ENCODE data around the gene ABCB1. TPM values are rescaled to one million over a fixed set of nuclear protein-coding genes. Genes with fewer than 3 reads are reported as not detected.

ABCB1 gene
- total RNA-seq (2014; rRNA removed; shearing (Covaris generic)): not detected in 2 replicates

DNA sequence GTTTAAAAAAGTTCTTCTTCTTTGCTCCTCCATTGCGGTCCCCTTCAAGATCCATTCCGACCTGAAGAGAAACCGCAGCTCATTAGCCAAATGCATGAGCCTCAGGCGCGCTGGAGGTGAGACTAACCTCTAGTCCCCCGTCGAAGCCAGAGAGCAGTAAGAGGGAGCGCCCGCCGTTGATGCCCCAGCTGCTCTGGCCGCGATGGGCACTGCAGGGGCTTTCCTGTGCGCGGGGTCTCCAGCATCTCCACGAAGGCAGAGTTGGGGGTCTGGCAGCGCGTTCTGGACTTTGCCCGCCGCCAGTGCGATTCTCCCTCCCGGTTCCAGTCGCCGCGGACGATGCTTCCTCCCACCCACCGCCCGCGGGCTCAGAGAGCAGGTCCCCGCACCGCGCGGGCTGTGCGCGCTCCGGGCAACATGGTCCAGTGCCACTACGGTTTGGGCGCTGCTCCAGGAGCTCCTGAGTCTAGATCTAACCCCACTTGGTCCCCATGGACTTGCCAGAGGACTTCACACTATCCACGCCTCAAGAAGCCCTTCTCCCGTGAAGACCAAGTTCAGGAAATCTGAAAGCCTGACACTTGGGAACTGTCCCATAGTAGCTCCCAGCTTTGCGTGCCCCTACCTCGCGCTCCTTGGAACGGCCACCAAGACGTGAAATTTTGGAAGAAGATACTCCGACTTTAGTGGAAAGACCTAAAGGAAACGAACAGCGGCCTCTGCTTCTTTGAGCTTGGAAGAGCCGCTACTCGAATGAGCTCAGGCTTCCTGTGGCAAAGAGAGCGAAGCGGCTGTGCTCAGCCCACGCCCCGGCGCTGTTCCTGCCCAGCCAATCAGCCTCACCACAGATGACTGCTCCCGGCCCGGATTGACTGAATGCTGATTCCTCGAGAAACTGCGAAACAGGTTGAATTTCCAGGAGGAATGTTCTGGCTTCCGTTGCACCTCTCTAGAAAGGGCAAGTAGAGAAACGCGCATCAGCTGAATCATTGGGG is at the start of gene ABCB1:
Gene ABCB1 (minus strand): TSS at position 755 of the 995 bp plus-strand sequence. CDS start 700 bp downstream, at position 55.
- peak; percentile 78 for DNase-seq
- H3K36me3 ChIP-seq (replicated peaks; ENCODE audit: control insufficient read depth, insufficient read depth, low read length): no peaks in the 10 kb centered on the region
- peaks cover 33% of the 10 kb centered on the region for H3K27me3 ChIP-seq (ENCODE audit: control insufficient read depth, insufficient read depth, low read length)
- peak within 1 kb of the TSS; percentile 12 for H3K4me3 ChIP-seq (ENCODE audit: insufficient read depth, low read depth, low read length)

DNA sequence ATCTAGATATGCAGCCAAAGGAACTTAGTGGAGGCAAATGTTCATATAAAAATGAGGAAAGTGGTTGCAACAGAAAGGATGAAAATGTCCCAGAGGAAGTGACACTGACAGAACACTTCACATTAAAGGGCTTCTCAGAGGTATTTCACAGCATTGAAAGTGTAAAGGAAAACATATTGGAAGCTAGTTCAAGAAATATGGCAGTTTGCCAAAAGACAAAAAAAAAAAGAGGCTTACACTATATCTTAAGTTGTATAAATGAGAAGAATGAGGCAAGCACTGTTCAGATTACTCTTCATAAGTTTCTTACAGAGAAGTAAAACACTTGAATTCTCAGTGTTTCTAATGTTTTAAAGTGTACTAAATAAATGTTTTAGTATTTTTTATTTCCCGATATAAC is 47.6 kb upstream of the ABCB1 start:
- H3K36me3 ChIP-seq (replicated peaks; ENCODE audit: control insufficient read depth, insufficient read depth, low read length): no peaks in the 10 kb centered on the region
- no peak overlapping the region for H3K4me3 ChIP-seq (ENCODE audit: insufficient read depth, low read depth, low read length)
- DNase-seq: no peak
- H3K27me3 ChIP-seq (ENCODE audit: control insufficient read depth, insufficient read depth, low read length): no peaks in the 10 kb centered on the region

DNA sequence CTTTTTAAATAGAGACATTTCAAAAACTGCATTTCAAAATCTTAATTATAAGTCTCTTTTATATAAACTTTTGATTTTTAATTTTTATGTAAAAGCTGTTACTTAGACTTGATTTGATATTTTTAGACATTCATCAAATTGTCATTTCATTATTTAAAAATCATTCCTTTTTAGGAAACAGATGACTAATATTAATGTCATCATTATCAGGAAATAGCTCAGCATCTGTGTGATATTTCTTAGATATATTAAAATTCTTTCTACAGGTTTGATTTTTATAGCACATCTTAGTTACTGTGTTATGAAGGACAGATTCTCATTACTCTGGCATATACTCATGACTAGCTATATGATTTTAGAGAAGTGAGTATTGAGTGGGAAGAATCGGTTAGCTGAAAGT is 44.8 kb upstream of the ABCB1 start:
- no peak for DNase-seq
- Histone ChIP-seq H3K36me3 (replicated peaks; ENCODE audit: control insufficient read depth, insufficient read depth, low read length) (no peaks in the 10 kb centered on the region), H3K4me3 (ENCODE audit: insufficient read depth, low read depth, low read length) (no peak overlapping the region), H3K27me3 (ENCODE audit: control insufficient read depth, insufficient read depth, low read length) (no peaks in the 10 kb centered on the region)

DNA sequence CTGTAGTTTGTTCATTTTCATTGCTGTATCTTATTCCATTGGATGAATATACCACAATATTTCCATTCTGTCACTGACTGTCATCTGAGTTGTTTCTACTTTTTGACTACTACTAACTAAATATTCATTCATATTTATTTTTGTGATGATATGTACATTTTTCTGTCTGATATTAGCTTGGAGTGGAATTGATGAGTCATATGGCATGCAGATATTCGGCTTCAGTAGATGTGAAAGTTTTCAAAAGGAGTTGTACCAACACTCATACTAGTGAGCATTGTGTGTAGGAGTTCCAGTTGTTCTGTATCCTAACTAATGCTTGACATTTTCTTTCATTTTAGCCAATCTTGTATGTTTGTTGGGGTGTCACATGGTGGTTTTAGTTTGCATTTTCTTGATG is 35.2 kb upstream of the ABCB1 start:
- no peaks in the 10 kb centered on the region for H3K27me3 ChIP-seq (ENCODE audit: control insufficient read depth, insufficient read depth, low read length)
- no peaks in the 10 kb centered on the region for H3K36me3 ChIP-seq (replicated peaks; ENCODE audit: control insufficient read depth, insufficient read depth, low read length)
- no peak overlapping the region for H3K4me3 ChIP-seq (ENCODE audit: insufficient read depth, low read depth, low read length)
- no peak for DNase-seq

DNA sequence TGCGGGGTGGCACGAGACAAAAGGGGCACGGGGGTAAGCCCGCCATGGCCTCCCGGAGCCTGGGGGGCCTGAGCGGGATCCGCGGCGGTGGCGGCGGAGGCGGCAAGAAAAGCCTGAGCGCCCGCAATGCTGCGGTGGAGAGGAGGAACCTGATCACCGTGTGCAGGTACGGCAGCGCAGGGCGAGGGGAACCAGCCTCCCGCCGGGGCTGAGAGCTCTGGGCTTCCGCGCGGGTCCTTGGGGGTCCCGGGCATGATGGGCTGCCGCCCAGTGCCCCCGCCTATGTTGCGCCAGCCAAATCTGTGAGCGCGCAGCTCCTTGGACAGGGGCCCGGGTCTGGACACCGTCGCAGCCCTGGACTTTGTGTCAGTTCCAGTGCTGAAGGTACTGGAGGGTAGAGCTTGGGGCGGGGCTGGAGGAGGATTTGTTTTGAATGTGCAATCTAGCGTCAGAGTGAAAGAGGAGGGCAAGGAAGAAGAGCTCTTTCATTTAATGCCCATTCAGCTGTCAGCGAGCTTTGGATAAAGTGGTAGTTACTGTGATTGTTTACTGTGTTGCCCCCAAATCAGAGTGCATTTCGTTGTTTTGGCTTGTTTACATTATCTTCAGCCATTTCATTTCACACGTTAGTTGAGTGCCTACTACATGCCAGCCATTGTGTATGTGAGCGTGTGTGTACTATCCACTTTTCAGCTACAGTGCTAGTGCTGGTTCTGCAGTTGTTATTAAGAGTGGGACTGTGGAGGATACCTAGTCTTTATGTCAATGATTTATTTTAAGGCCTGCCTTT is 28.3 kb upstream of the ABCB1 start:
- Histone ChIP-seq H3K36me3 (replicated peaks; ENCODE audit: control insufficient read depth, insufficient read depth, low read length) (no peaks in the 10 kb centered on the region), H3K4me3 (ENCODE audit: insufficient read depth, low read depth, low read length) (peak overlapping the region; percentile 68), H3K27me3 (ENCODE audit: control insufficient read depth, insufficient read depth, low read length) (peaks cover 28% of the 10 kb centered on the region)
- DNase-seq: peak; percentile 65

DNA sequence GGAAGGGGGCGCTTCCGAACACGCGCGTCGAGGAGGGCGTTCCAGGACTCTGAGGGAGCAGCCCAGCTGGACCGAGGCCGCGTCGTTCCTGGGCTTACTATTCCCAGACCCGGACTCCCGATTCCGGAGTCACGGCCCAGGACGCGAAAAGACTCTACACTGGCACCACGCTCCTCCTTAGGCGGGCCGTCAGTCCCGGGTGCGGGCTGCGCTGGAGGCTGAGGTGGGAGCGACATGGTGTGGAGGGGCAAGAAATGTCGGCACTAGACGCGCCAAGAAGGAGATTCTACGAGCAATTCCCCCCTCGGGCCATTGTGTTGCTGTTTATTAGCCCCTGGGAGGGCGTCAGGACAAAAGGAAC is 26.9 kb upstream of the ABCB1 start:
- H3K36me3 ChIP-seq (replicated peaks; ENCODE audit: control insufficient read depth, insufficient read depth, low read length): no peaks in the 10 kb centered on the region
- H3K27me3 ChIP-seq (ENCODE audit: control insufficient read depth, insufficient read depth, low read length): peaks cover 28% of the 10 kb centered on the region
- no peak for DNase-seq
- H3K4me3 ChIP-seq (ENCODE audit: insufficient read depth, low read depth, low read length): peak overlapping the region; percentile 68

DNA sequence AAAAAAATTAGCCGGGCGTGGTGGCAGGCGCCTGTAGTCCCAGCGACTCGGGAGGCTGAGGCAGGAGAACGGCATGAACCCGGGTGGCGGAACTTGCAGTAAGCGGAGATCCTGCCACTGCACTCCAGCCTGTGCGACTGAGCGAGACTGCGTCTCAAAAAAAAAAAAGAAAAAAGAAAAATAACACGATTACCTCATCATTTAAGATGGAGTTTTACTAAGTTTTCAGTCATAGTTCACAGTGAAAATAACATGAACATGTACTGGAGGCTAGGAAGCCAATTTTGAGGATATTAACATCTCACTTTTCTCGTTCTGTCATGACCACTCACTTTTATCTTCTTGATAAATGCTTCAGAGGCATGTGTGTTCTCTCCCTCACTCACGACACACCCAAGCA is 24.4 kb upstream of the ABCB1 start:
- no peaks in the 10 kb centered on the region for H3K36me3 ChIP-seq (replicated peaks; ENCODE audit: control insufficient read depth, insufficient read depth, low read length)
- no peak overlapping the region for H3K4me3 ChIP-seq (ENCODE audit: insufficient read depth, low read depth, low read length)
- DNase-seq: no peak
- H3K27me3 ChIP-seq (ENCODE audit: control insufficient read depth, insufficient read depth, low read length): peaks cover 26% of the 10 kb centered on the region

DNA sequence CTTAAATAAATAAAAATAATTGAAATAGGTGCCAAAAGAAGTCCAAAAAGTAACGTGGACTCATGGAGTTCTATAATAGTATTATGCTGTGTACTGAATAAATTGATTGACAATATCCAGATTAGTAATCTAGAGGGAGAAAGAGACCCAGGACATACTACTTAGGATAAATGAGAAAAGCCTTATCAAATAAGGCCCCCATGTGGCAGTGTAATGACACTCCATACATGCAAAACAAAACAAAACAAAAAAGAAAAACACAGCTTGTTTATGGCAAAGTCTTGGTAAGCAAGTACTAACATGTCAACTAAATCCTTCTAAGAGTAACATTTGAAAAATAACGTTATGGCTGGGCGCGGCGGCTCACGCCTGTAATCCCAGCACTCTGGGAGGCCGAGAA is 23.9 kb upstream of the ABCB1 start:
- Histone ChIP-seq H3K4me3 (ENCODE audit: insufficient read depth, low read depth, low read length) (no peak overlapping the region), H3K36me3 (replicated peaks; ENCODE audit: control insufficient read depth, insufficient read depth, low read length) (no peaks in the 10 kb centered on the region), H3K27me3 (ENCODE audit: control insufficient read depth, insufficient read depth, low read length) (peaks cover 22% of the 10 kb centered on the region)
- DNase-seq: no peak

DNA sequence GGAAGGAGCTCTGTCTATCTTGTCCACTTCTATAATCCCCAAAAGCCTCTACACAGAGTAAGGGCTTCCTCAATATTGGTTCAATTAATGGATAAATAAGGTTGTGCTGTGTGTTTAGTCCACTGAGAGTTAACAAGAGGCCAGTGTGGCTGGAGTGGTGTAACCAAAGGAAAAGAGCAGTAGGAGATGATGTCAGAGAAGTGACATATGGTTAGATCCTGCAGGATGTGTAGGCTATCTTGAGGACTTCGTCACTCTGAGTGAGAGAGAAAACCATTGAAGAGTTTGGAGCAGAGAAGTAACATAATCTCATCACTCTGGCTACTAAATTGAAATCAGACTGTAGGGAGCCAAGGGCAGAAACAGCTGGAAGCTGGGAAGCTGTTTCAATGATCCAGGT is 14.5 kb upstream of the ABCB1 start:
- Histone ChIP-seq H3K27me3 (ENCODE audit: control insufficient read depth, insufficient read depth, low read length) (no peaks in the 10 kb centered on the region), H3K36me3 (replicated peaks; ENCODE audit: control insufficient read depth, insufficient read depth, low read length) (no peaks in the 10 kb centered on the region), H3K4me3 (ENCODE audit: insufficient read depth, low read depth, low read length) (no peak overlapping the region)
- DNase-seq: no peak

DNA sequence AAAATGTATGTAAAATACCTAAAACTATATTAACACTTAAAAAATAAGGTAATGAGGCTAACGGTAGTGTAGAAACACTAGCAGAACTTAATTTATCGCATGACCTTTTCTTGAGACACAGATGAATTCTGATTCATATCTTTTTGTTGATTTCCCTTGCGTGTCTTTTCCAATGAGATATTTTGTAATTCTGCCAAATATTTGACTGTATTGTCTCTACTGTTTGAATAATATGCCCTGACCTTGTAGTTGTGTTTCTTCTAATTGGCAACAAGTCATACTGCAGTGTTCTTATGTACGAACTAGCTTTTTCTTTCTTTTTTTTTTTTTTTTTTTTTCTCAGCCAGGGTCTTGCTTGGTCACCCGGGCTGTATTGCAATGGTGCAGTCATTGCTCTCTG is 9.2 kb upstream of the ABCB1 start:
- no peak for DNase-seq
- Histone ChIP-seq H3K36me3 (replicated peaks; ENCODE audit: control insufficient read depth, insufficient read depth, low read length) (no peaks in the 10 kb centered on the region), H3K27me3 (ENCODE audit: control insufficient read depth, insufficient read depth, low read length) (no peaks in the 10 kb centered on the region; the same call in 1 of the 2 replicates), H3K4me3 (ENCODE audit: insufficient read depth, low read depth, low read length) (no peak overlapping the region)

DNA sequence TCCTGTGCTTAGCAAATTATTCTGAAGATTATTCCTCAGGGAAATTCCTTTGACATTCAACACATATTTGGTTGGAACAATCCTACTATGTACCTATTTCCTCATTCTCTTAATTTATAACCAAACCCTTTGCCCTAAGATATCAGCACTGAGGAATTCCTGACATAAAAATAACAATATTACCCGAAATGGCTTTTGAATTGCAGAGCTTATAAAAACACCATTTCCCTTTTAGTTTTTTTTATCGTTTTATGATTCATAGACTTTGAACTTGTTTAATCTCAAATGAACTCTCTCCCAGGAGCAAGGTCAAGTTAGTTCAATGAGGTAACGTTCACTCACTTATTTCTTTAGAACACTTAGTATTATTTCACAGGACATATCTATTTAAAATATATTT is 7.7 kb upstream of the ABCB1 start:
- DNase-seq: no peak
- no peaks in the 10 kb centered on the region for H3K36me3 ChIP-seq (replicated peaks; ENCODE audit: control insufficient read depth, insufficient read depth, low read length)
- no peaks in the 10 kb centered on the region; the same call in 1 of the 2 replicates for H3K27me3 ChIP-seq (ENCODE audit: control insufficient read depth, insufficient read depth, low read length)
- H3K4me3 ChIP-seq (ENCODE audit: insufficient read depth, low read depth, low read length): no peak overlapping the region

DNA sequence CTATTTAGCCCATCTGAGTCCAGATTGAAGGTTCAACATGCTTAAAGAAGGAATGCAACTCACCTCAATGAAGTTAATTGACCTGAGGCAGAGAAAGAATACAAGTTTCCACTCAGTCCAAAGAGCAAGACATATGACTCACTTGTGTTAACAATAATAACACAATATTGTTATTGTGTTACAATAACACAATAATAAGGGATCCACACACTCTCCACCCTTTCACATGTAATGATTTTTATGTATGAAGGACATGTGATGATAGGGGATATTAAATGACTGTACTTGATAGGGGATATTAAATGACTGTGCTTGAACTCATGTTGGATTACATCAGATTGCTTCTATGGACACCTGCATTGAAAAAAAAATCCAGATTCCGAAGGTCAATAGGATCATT is 3.6 kb upstream of the ABCB1 start:
- no peak overlapping the region for H3K4me3 ChIP-seq (ENCODE audit: insufficient read depth, low read depth, low read length)
- H3K36me3 ChIP-seq (replicated peaks; ENCODE audit: control insufficient read depth, insufficient read depth, low read length): no peaks in the 10 kb centered on the region
- peaks cover 21% of the 10 kb centered on the region for H3K27me3 ChIP-seq (ENCODE audit: control insufficient read depth, insufficient read depth, low read length)
- no peak for DNase-seq

DNA sequence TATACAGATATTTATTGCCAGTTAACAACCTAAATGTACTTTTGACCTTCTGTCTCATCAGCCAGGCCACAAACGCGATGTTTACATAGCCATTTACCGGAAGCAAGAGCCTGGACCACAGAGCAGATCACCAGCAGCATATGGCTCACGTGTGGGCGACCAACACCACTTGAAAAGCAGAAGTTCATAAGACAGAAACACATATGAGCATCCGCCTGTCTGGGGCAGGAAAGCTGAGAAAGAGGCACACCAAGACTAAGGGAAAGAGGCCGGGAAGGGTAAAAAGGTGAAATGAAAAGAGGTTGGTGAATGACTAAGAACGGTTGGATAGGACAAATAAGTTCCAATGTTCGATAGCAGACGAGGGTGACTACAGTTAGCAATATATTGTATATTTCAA is 1.3 kb downstream of the ABCB1 start:
- no peak overlapping the region for H3K4me3 ChIP-seq (ENCODE audit: insufficient read depth, low read depth, low read length)
- no peak for DNase-seq
- H3K36me3 ChIP-seq (replicated peaks; ENCODE audit: control insufficient read depth, insufficient read depth, low read length): no peaks in the 10 kb centered on the region
- H3K27me3 ChIP-seq (ENCODE audit: control insufficient read depth, insufficient read depth, low read length): peaks cover 33% of the 10 kb centered on the region

DNA sequence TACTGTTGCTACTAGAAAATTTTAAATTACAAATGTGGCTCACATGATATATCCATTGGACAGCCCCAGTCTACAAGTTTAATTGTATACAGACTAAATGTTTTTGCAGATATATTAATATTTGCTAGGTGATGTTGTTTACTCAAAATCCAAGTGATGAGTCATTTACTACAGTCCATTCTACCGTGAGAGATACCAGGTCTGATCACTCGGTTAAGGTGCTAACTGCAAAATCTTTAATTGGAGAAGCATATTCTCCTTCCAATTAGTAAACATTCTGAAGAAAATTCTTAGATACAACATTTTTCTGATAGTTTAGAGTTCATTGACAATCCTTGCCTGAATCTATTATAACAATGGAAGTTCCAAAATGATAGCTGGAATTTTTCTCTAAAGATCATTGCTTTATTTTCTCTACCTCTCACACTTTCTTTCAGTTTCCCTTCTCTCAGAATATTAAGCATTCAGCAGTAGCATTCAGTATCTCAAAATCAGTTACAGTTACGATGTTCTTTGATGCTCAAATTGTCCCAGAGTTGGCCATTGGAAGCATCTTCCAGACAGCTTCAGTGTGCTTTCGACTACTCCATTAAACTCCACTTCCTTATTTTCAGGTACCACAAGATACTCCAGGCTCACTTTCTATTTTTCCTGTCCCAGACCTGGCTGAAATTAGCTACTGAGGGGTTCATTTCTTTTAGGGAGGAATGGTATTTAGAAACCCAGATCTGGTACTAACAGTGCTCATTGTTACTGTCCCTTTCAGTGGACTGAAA is 2.3 kb downstream of the ABCB1 start:
- peaks cover 33% of the 10 kb centered on the region for H3K27me3 ChIP-seq (ENCODE audit: control insufficient read depth, insufficient read depth, low read length)
- no peak overlapping the region for H3K4me3 ChIP-seq (ENCODE audit: insufficient read depth, low read depth, low read length)
- H3K36me3 ChIP-seq (replicated peaks; ENCODE audit: control insufficient read depth, insufficient read depth, low read length): no peaks in the 10 kb centered on the region
- DNase-seq: no peak

All from H7 (cell line).